SU-DHL-6 (cell line): ENCODE measurements around the gene SPATA6.
"Not testable (repeated sequence)": the region's sequence is repeated elsewhere in the genome, so short reads cannot be mapped to it uniquely, and the experiment has no call there.

Source experiments
- H2AFZ ChIP-seq: fragments of 200-600 bp; sonication (generic); 2 replicates; pipeline ENCODE4 v1.6.1; 2014; ENCODE audit warnings: low read depth, mild to moderate bottlenecking, moderate library complexity, mixed read lengths, antibody characterized with exemption, low read length; ENCODE audit not compliant: severe bottlenecking
- H3F3A ChIP-seq: fragments of 200-600 bp; shearing (Covaris generic); 2 replicates; pipeline ENCODE4 v1.6.0; 2016; ENCODE audit warnings: antibody characterized with exemption, mild to moderate bottlenecking; ENCODE audit not compliant: insufficient read depth
- H3K27ac ChIP-seq: fragments of 200-600 bp; sonication (generic); 2 replicates; pipeline ENCODE4 v1.5.1; 2016; ENCODE audit warnings: low read depth, mild to moderate bottlenecking, low read length, moderate library complexity, mixed read lengths
- H3K27me3 ChIP-seq: fragments of 200-600 bp; sonication (generic), shearing (Covaris generic); 2 replicates; pipeline ENCODE4 v1.6.0; 2014; ENCODE audit warnings: mild to moderate bottlenecking, low read length
- H3K36me3 ChIP-seq: fragments of 200-600 bp; sonication (generic); 2 replicates; pipeline ENCODE4 v1.6.1; 2014; ENCODE audit warnings: mild to moderate bottlenecking, low read length, mixed read lengths
- H3K4me2 ChIP-seq: fragments of 300-600, 200-600 bp; shearing (Covaris generic), sonication (generic); 2 replicates; pipeline ENCODE4 v1.6.0; 2014; ENCODE audit warnings: low read length, low read depth, mild to moderate bottlenecking; ENCODE audit not compliant: poor library complexity, severe bottlenecking
- H3K4me3 ChIP-seq: fragments of 200-600 bp; sonication (generic); 2 replicates; pipeline ENCODE4 v1.5.1; 2014; ENCODE audit warnings: antibody characterized with exemption, low read length, mild to moderate bottlenecking, mixed read lengths; ENCODE audit not compliant: insufficient read depth, poor library complexity, severe bottlenecking
- H3K79me2 ChIP-seq: fragments of 200-600 bp; sonication (generic); 2 replicates; pipeline ENCODE4 v1.6.1; 2014; ENCODE audit warnings: mild to moderate bottlenecking, low read length, moderate library complexity; ENCODE audit not compliant: insufficient read depth
- H3K9ac ChIP-seq: fragments of 200-600 bp; sonication (generic); 2 replicates; pipeline ENCODE4 v1.7.0; 2014; ENCODE audit warnings: mild to moderate bottlenecking, low read length
- H3K9me2 ChIP-seq: fragments of 200-600 bp; sonication (generic); replicated peaks from 2 replicates; pipeline ENCODE4 v1.6.1; 2014; ENCODE audit warnings: low read length; ENCODE audit not compliant: insufficient read depth
- H3K9me3 ChIP-seq: fragments of 200-600 bp; sonication (generic); 2 replicates; pipeline ENCODE4 v1.6.1; 2014; ENCODE audit warnings: low read length, mixed read lengths; ENCODE audit not compliant: insufficient read depth
- H4K20me1 ChIP-seq: fragments of 200-600 bp; sonication (generic); 2 replicates; pipeline ENCODE4 v1.6.1; 2014; ENCODE audit warnings: low read depth, mild to moderate bottlenecking, antibody characterized with exemption, low read length, moderate library complexity, mixed read lengths
- CTCF ChIP-seq: fragments of 200-600 bp; sonication (generic); IDR thresholded peaks from one replicate; pipeline ENCODE4 v1.5.1; 2017; ENCODE audit warnings: antibody characterized with exemption, mild to moderate bottlenecking, low read length, moderate library complexity; ENCODE audit not compliant: insufficient read depth, poor library complexity, severe bottlenecking
- EZH2phosphoT487 ChIP-seq: fragments of 200-600 bp; sonication (generic), shearing (Covaris generic); conservative IDR thresholded peaks from 2 replicates; pipeline ENCODE4 v1.6.1; 2018; ENCODE audit warnings: mild to moderate bottlenecking, antibody characterized with exemption, low read length, moderate library complexity, mixed read lengths

SPATA6 gene

DNA sequence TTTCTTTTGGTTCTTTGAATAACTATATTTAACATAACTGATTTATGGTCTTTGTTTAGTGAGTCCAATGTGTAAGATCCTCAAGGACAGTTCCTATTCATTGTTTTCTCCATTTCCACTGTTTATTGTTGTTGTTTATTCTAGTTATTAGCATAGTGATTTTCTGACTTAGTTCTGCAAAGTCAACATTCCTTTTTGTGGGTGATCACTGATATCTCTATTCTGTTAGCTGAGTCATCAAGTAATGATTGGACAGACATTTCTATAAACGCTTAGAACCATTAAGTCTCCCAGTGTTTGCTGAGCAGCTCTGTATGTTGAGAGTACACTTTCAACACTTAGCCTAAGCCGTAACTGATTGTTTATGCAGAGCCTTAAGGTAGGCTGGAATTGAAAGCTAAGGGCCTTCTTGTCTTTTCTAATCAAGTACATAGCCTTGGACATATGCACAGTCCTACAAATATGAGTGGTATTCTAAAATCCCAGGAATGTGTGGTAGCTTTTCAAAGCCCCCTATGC lies 162.4 kb downstream of the SPATA6 start:
- Histone ChIP-seq H3K36me3 (no peaks in the 10 kb centered on the region), H3K27ac (no peak overlapping the region), H3K4me3 (no peak overlapping the region), H3K27me3 (no peaks in the 10 kb centered on the region), H2AFZ (no peak overlapping the region), H3K9me3 (no peaks in the 10 kb centered on the region), H3F3A (no peaks in the 10 kb centered on the region), H3K9me2 (no peaks in the 10 kb centered on the region), H3K9ac (no peak overlapping the region), H4K20me1 (no peaks in the 10 kb centered on the region), H3K4me2 (no peak overlapping the region), H3K79me2 (no peaks in the 10 kb centered on the region)
- TF ChIP-seq EZH2phosphoT487 (no peak), CTCF (no peak)

- Histone ChIP-seq H3K9me3 (no peaks in the 10 kb centered on the region), H2AFZ (no peak overlapping the region), H3K36me3 (no peaks in the 10 kb centered on the region), H3K27me3 (no peaks in the 10 kb centered on the region), H3K4me3 (no peak overlapping the region), H3F3A (no peaks in the 10 kb centered on the region), H3K9me2 (no peaks in the 10 kb centered on the region), H4K20me1 (no peaks in the 10 kb centered on the region), H3K27ac (no peak overlapping the region), H3K9ac (no peak overlapping the region), H3K4me2 (no peak overlapping the region), H3K79me2 (no peaks in the 10 kb centered on the region)
- TF ChIP-seq CTCF (no peak), EZH2phosphoT487 (no peak)
These were observed 169.4 kb downstream of the SPATA6 start for GRCh38 chr1:48302652-48303051.

- Histone ChIP-seq H4K20me1 (no peaks in the 10 kb centered on the region), H2AFZ (no peak overlapping the region), H3K9me2 (no peaks in the 10 kb centered on the region), H3K79me2 (no peaks in the 10 kb centered on the region), H3K9ac (no peak overlapping the region), H3K27me3 (no peaks in the 10 kb centered on the region), H3F3A (no peaks in the 10 kb centered on the region), H3K9me3 (no peaks in the 10 kb centered on the region), H3K27ac (no peak overlapping the region), H3K4me2 (no peak overlapping the region), H3K4me3 (no peak overlapping the region), H3K36me3 (no peaks in the 10 kb centered on the region)
- TF ChIP-seq EZH2phosphoT487, result no peak
These were observed 177.3 kb downstream of the SPATA6 start for GRCh38 chr1:48294656-48295055.

DNA sequence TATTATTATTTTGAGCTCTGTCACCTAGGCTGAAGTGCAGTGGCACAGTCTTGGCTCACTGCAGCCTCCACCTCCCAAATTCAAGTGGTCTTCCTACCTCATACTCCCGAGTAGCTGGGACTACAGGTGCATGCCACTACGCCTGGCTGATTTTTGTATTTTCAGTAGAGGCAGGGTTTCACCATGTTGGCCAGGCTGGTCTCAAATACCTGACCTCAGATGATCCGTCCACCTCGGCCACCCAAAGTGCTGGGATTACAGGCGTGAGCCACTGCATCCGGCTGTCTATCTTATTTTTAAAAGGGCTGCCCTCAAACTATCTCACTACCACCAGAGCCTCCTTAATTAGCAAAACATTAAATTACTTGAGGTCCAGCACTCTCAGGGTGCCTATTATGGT lies 177.9 kb downstream of the SPATA6 start:
- H2AFZ ChIP-seq, H3K9me2 ChIP-seq, H3K9me3 ChIP-seq: not testable (repeated sequence)

More for the DNA sequence above, 177.9 kb downstream of the SPATA6 start:
- H3K27me3 ChIP-seq, H3K36me3 ChIP-seq, H3K79me2 ChIP-seq, H3K27ac ChIP-seq, H3K9ac ChIP-seq, H3K4me3 ChIP-seq, H3K4me2 ChIP-seq, H4K20me1 ChIP-seq, H3F3A ChIP-seq: not testable (repeated sequence)
